ENCODE data around the gene JPH3. TPM values are rescaled to one million over a fixed set of nuclear protein-coding genes. Genes with fewer than 3 reads are reported as not detected.

JPH3 gene
- polyA plus RNA-seq, 2 donors = 0.04 to 0.19 TPM

GRCh38 chr16:87729266-87729954 lies 127.1 kb downstream of the JPH3 start:
- peaks cover 3 to 15% of the 10 kb centered on the region in 2 donors for H3K36me3 ChIP-seq (ENCODE audit: control insufficient read depth in 2 of 2, insufficient read depth in 2 of 2, low read length in 1 of 2)
- peaks cover 0 to 2% of the 10 kb centered on the region in 2 donors for H3K9me3 ChIP-seq (ENCODE audit: control insufficient read depth in 2 of 2, insufficient read depth in 1 of 2, low read depth in 1 of 2, low read length in 1 of 2)
- no peaks in the 10 kb centered on the region for H3K4me1 ChIP-seq (ENCODE audit: control insufficient read depth in 2 of 2, insufficient read depth in 2 of 2, low read length in 1 of 2)
- no peak overlapping the region for H3K4me3 ChIP-seq (ENCODE audit: low read depth in 1 of 2, low read length in 2 of 2)
- 95% methylated on average over 17 of the region's 17 CpGs for WGBS, 2 donors
- H3K27me3 ChIP-seq (ENCODE audit: control insufficient read depth in 1 of 2, insufficient read depth in 2 of 2, low read length in 2 of 2) = no peaks in the 10 kb centered on the region
- H3K27ac ChIP-seq (ENCODE audit: low read depth in 2 of 2, low read length in 1 of 2) = no peak overlapping the region

GRCh38 chr16:87731607-87732006 lies 129.3 kb downstream of the JPH3 start:
- peaks cover 3 to 17% of the 10 kb centered on the region in 2 donors for H3K36me3 ChIP-seq (ENCODE audit: control insufficient read depth in 2 of 2, insufficient read depth in 2 of 2, low read length in 1 of 2)
- no peak overlapping the region for H3K27ac ChIP-seq (ENCODE audit: low read depth in 2 of 2, low read length in 1 of 2)
- H3K4me1 ChIP-seq (ENCODE audit: control insufficient read depth in 2 of 2, insufficient read depth in 2 of 2, low read length in 1 of 2) = no peaks in the 10 kb centered on the region
- WGBS, 2 donors = 97 to 98% methylated on average over 13 of the region's 13 CpGs
- H3K9me3 ChIP-seq (ENCODE audit: control insufficient read depth in 2 of 2, insufficient read depth in 1 of 2, low read depth in 1 of 2, low read length in 1 of 2) = peaks cover 0 to 2% of the 10 kb centered on the region in 2 donors
- H3K27me3 ChIP-seq (ENCODE audit: control insufficient read depth in 1 of 2, insufficient read depth in 2 of 2, low read length in 2 of 2) = no peaks in the 10 kb centered on the region
- H3K4me3 ChIP-seq (ENCODE audit: low read depth in 1 of 2, low read length in 2 of 2) = no peak overlapping the region

DNA sequence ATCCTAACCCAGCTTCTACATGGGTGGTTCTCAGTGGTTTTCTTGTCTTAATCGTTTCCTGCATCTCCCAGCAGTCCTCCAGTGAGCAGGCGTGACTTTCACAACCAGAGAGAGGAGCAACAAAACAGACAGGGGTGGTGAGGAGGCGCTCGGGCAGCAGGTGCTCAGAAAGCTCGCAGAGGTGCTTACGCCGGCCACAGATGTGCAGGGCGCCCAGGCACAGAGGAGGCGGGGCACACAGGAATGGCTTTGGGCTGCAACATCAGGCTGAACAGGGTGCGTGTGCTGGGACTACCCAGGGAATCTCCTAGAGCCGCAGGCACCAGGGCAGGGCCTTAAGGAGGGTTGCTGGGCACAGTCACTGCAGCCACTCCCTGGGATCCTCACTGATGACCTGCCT lies 130.9 kb downstream of the JPH3 start:
- Histone ChIP-seq H3K27ac (ENCODE audit: low read depth in 2 of 2, low read length in 1 of 2) (no peak overlapping the region), H3K27me3 (ENCODE audit: control insufficient read depth in 1 of 2, insufficient read depth in 2 of 2, low read length in 2 of 2) (no peaks in the 10 kb centered on the region), H3K9me3 (ENCODE audit: control insufficient read depth in 2 of 2, insufficient read depth in 1 of 2, low read depth in 1 of 2, low read length in 1 of 2) (no peaks in the 10 kb centered on the region), H3K4me3 (ENCODE audit: low read depth in 1 of 2, low read length in 2 of 2) (no peak overlapping the region), H3K4me1 (ENCODE audit: control insufficient read depth in 2 of 2, insufficient read depth in 2 of 2, low read length in 1 of 2) (no peaks in the 10 kb centered on the region), H3K36me3 (ENCODE audit: control insufficient read depth in 2 of 2, insufficient read depth in 2 of 2, low read length in 1 of 2) (peaks cover 3 to 15% of the 10 kb centered on the region in 2 donors)
- WGBS, 2 donors = 81 to 89% methylated on average over 11 of the region's 11 CpGs

DNA sequence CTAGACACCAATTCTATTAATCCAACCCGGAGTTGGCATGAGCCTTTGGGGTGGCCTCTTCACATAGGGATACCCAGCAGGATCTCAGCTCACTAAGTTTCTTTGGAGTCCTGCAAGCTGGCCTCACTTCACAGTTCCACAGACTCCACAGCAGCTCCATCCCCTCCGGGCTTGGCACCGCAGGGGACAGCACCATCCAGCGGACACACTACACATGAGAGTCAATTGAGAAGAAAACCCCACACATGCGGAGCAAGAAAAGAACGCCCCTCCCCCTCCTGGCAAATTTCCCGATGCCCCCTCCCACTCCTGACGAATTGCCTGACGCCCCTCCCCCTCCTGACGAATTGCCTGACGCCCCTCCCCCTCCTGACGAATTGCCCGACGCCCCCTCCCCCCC lies 132.3 kb downstream of the JPH3 start:
- Histone ChIP-seq H3K27ac (ENCODE audit: low read depth in 2 of 2, low read length in 1 of 2) (no peak overlapping the region), H3K4me1 (ENCODE audit: control insufficient read depth in 2 of 2, insufficient read depth in 2 of 2, low read length in 1 of 2) (no peaks in the 10 kb centered on the region), H3K36me3 (ENCODE audit: control insufficient read depth in 2 of 2, insufficient read depth in 2 of 2, low read length in 1 of 2) (peaks cover under 1 to 12% of the 10 kb centered on the region in 2 donors), H3K9me3 (ENCODE audit: control insufficient read depth in 2 of 2, insufficient read depth in 1 of 2, low read depth in 1 of 2, low read length in 1 of 2) (no peaks in the 10 kb centered on the region), H3K27me3 (ENCODE audit: control insufficient read depth in 1 of 2, insufficient read depth in 2 of 2, low read length in 2 of 2) (no peaks in the 10 kb centered on the region), H3K4me3 (ENCODE audit: low read depth in 1 of 2, low read length in 2 of 2) (no peak overlapping the region)
- 63 to 75% methylated on average over 14 of the region's 14 CpGs for WGBS, 2 donors

DNA sequence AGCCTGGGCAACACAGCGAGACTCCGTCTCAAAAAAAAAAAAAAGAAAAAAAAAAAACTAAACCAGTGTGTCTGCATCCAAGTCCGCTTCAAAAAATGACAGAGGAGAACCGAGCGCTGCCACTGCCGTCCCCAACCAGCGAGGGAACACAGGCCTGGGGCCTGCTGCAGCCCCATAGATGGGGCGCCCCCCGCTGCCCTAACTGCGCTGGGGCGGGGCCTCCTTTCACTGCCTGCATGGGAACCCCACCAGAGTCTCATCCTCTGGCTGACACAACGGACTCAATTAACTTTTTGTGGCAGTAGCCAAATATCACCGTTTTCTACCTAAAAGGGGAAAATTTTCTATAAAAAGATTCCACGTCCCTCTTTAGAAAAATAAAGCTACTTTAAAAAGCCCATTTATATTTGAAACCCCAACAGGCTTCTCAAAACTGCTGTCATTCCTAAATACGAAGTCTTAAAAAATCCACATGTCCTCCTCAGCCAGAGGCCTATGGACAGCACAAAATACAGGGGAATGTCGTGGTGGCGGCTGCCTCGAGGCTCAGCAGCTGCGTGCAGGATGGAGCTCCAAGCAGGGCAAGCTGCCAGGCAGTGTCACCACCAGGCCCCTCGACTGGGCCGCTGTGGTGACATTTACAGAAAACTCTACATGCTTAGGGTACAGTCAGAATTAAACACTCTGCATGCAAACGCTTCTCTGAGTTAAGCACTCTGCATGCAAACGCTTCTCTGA lies 133.1 kb downstream of the JPH3 start:
- H3K36me3 ChIP-seq (ENCODE audit: control insufficient read depth in 2 of 2, insufficient read depth in 2 of 2, low read length in 1 of 2) = peaks cover 0 to 12% of the 10 kb centered on the region in 2 donors
- no peaks in the 10 kb centered on the region for H3K27me3 ChIP-seq (ENCODE audit: control insufficient read depth in 1 of 2, insufficient read depth in 2 of 2, low read length in 2 of 2)
- H3K4me3 ChIP-seq (ENCODE audit: low read depth in 1 of 2, low read length in 2 of 2) = no peak overlapping the region
- no peaks in the 10 kb centered on the region for H3K9me3 ChIP-seq (ENCODE audit: control insufficient read depth in 2 of 2, insufficient read depth in 1 of 2, low read depth in 1 of 2, low read length in 1 of 2)
- H3K4me1 ChIP-seq (ENCODE audit: control insufficient read depth in 2 of 2, insufficient read depth in 2 of 2, low read length in 1 of 2) = no peaks in the 10 kb centered on the region
- H3K27ac ChIP-seq (ENCODE audit: low read depth in 2 of 2, low read length in 1 of 2) = no peak overlapping the region
- WGBS, 2 donors = 88 to 89% methylated on average over 23 of the region's 23 CpGs

DNA sequence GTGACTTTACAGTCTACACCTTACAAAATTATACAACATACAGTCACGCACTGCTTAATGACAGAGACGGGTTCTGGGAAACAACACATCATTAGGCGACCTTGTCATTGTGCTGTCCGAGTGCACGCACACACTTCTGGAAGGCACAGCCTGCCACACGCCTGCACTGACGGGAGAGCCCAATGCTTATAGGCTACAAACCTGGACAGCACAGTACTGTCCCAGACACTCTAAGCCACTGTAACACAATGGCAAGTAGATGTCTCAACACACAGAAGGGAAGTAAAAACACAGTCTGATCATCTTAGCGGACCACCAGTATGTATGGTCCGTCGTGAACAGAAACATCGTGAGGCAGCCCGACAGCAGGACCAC lies 133.7 kb downstream of the JPH3 start:
- H3K9me3 ChIP-seq (ENCODE audit: control insufficient read depth in 2 of 2, insufficient read depth in 1 of 2, low read depth in 1 of 2, low read length in 1 of 2) = no peaks in the 10 kb centered on the region
- 92% methylated on average over 12 of the region's 12 CpGs for WGBS, 2 donors
- no peaks in the 10 kb centered on the region for H3K27me3 ChIP-seq (ENCODE audit: control insufficient read depth in 1 of 2, insufficient read depth in 2 of 2, low read length in 2 of 2)
- no peaks in the 10 kb centered on the region for H3K4me1 ChIP-seq (ENCODE audit: control insufficient read depth in 2 of 2, insufficient read depth in 2 of 2, low read length in 1 of 2)
- H3K4me3 ChIP-seq (ENCODE audit: low read depth in 1 of 2, low read length in 2 of 2) = no peak overlapping the region
- peaks cover 0 to 16% of the 10 kb centered on the region in 2 donors for H3K36me3 ChIP-seq (ENCODE audit: control insufficient read depth in 2 of 2, insufficient read depth in 2 of 2, low read length in 1 of 2)
- H3K27ac ChIP-seq (ENCODE audit: low read depth in 2 of 2, low read length in 1 of 2) = no peak overlapping the region

DNA sequence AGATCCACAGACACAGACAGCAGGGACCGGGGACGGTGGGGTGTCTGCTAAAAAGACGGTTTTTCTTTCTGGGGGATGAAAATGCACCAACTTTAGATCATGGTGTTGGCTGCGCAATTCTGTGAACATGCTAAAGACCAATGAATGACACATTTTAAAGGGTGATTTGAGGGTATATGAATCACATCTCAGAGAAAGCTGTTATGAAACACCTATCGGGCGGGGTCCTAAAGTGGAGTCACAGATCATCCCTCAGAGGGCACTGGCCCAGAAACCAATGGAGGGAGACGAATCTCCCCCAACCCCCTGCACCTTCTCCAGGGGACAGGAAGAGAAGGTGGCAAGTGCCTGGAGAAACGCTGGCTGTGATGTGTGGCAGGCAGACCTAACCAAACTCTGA lies 137.5 kb downstream of the JPH3 start:
- Histone ChIP-seq H3K4me1 (ENCODE audit: control insufficient read depth in 2 of 2, insufficient read depth in 2 of 2, low read length in 1 of 2) (no peaks in the 10 kb centered on the region), H3K36me3 (ENCODE audit: control insufficient read depth in 2 of 2, insufficient read depth in 2 of 2, low read length in 1 of 2) (peaks cover 0 to 23% of the 10 kb centered on the region in 2 donors), H3K9me3 (ENCODE audit: control insufficient read depth in 2 of 2, insufficient read depth in 1 of 2, low read depth in 1 of 2, low read length in 1 of 2) (no peaks in the 10 kb centered on the region), H3K27me3 (ENCODE audit: control insufficient read depth in 1 of 2, insufficient read depth in 2 of 2, low read length in 2 of 2) (no peaks in the 10 kb centered on the region), H3K4me3 (ENCODE audit: low read depth in 1 of 2, low read length in 2 of 2) (no peak overlapping the region), H3K27ac (ENCODE audit: low read depth in 2 of 2, low read length in 1 of 2) (no peak overlapping the region)
- 91 to 93% methylated on average over 8 of the region's 8 CpGs for WGBS, 2 donors

DNA sequence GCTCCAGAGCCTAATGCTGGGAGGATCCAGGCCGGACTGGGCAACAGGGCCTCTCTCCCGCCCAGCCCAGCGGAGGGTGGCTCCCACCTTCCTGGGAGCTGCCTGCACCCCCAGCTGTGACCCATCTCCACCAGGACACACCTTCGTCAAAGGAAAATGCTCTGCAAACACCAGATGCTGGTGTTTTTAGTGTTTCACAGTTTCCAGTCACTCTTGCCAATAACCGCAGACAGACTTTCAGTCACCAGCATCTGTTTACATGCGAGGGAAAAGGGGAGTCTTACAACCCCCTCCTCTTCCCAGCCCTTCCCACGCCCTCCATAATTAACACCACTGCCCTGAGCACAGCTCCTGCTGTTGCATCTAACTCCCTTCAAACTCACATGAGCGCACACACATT lies 138.1 kb downstream of the JPH3 start:
- no peaks in the 10 kb centered on the region for H3K4me1 ChIP-seq (ENCODE audit: control insufficient read depth in 2 of 2, insufficient read depth in 2 of 2, low read length in 1 of 2)
- no peak overlapping the region for H3K4me3 ChIP-seq (ENCODE audit: low read depth in 1 of 2, low read length in 2 of 2)
- no peaks in the 10 kb centered on the region for H3K9me3 ChIP-seq (ENCODE audit: control insufficient read depth in 2 of 2, insufficient read depth in 1 of 2, low read depth in 1 of 2, low read length in 1 of 2)
- H3K27ac ChIP-seq (ENCODE audit: low read depth in 2 of 2, low read length in 1 of 2) = no peak overlapping the region
- WGBS, 2 donors = 89 to 94% methylated on average over 8 of the region's 8 CpGs
- H3K27me3 ChIP-seq (ENCODE audit: control insufficient read depth in 1 of 2, insufficient read depth in 2 of 2, low read length in 2 of 2) = no peaks in the 10 kb centered on the region
- H3K36me3 ChIP-seq (ENCODE audit: control insufficient read depth in 2 of 2, insufficient read depth in 2 of 2, low read length in 1 of 2) = peaks cover 2 to 25% of the 10 kb centered on the region in 2 donors

GRCh38 chr16:87740909-87741424 lies 138.7 kb downstream of the JPH3 start:
- H3K36me3 ChIP-seq (ENCODE audit: control insufficient read depth in 2 of 2, insufficient read depth in 2 of 2, low read length in 1 of 2) = peaks cover 6 to 27% of the 10 kb centered on the region in 2 donors
- H3K9me3 ChIP-seq (ENCODE audit: control insufficient read depth in 2 of 2, insufficient read depth in 1 of 2, low read depth in 1 of 2, low read length in 1 of 2) = no peaks in the 10 kb centered on the region
- WGBS, 2 donors = 78 to 85% methylated on average over 11 of the region's 11 CpGs
- H3K4me3 ChIP-seq (ENCODE audit: low read depth in 1 of 2, low read length in 2 of 2) = no peak overlapping the region
- no peaks in the 10 kb centered on the region for H3K4me1 ChIP-seq (ENCODE audit: control insufficient read depth in 2 of 2, insufficient read depth in 2 of 2, low read length in 1 of 2)
- H3K27ac ChIP-seq (ENCODE audit: low read depth in 2 of 2, low read length in 1 of 2) = no peak overlapping the region
- no peaks in the 10 kb centered on the region for H3K27me3 ChIP-seq (ENCODE audit: control insufficient read depth in 1 of 2, insufficient read depth in 2 of 2, low read length in 2 of 2)
